Measurements from ENCODE around the gene SEC61A1.

DNA sequence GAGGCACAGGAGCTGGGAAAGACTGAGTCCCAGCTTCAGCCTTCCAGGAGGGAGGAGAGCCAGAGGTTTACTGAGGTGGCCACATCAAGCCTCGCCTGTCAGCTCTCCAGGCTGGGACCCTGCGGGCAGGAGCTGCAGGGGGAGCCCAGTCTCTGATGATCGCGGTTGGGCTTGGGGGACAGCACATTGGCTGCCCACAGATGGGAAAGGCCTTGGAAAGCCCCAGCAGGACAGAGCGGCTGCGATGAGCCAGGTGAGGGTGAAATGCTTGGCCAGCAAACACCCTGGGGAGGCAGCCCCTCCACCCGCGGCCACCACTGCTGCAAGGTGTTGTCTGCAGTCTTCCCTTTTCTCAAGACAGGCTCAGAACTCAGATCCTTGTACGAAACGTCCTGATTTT, 31.2 kb downstream of the SEC61A1 start:
- TF ChIP-seq, protein P1, sequence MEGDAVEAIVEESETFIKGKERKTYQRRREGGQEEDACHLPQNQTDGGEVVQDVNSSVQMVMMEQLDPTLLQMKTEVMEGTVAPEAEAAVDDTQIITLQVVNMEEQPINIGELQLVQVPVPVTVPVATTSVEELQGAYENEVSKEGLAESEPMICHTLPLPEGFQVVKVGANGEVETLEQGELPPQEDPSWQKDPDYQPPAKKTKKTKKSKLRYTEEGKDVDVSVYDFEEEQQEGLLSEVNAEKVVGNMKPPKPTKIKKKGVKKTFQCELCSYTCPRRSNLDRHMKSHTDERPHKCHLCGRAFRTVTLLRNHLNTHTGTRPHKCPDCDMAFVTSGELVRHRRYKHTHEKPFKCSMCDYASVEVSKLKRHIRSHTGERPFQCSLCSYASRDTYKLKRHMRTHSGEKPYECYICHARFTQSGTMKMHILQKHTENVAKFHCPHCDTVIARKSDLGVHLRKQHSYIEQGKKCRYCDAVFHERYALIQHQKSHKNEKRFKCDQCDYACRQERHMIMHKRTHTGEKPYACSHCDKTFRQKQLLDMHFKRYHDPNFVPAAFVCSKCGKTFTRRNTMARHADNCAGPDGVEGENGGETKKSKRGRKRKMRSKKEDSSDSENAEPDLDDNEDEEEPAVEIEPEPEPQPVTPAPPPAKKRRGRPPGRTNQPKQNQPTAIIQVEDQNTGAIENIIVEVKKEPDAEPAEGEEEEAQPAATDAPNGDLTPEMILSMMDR (IDR thresholded peaks at IDR 0.05): no peak
- TF ChIP-seq POLR2AphosphoS5 (IDR thresholded peaks at IDR 0.05): no peak
